Peyer's patch (tissue), 4 donors: ENCODE data around the gene RERE.

Source experiments
- CTCF ChIP-seq, 6 experiments: fragments of 450-650 bp in 4 of 6; fragments of 200-600 bp in 2 of 6; sonication (generic) in 1 of 6; IDR thresholded peaks; one replicate each; pipeline ENCODE4 v1.5.1; 2017 to 2019; ENCODE audit warnings: antibody characterized with exemption in 6 of 6, mild to moderate bottlenecking in 3 of 6, moderate library complexity in 1 of 6
- POLR2A ChIP-seq, 2 donors: fragments of 450-650 bp; IDR thresholded peaks; one replicate each; pipeline ENCODE4 v1.5.1; 2017; ENCODE audit warnings: antibody characterized with exemption in 2 of 2, mild to moderate bottlenecking in 2 of 2, moderate library complexity in 2 of 2

GRCh38 chr1:8409106-8409505 lies 408.3 kb downstream of the RERE start:
- TF ChIP-seq CTCF (IDR thresholded peaks at IDR 0.05) (peak; percentile 9 to 71 (median 54)), POLR2A (IDR thresholded peaks at IDR 0.05) (no peak)
